Fibroblast of mammary gland (primary cell): ENCODE measurements around the gene NPHS1.

ENCODE experiments used
- DNase-seq: peaks from one replicate; pipeline ENCODE4 v3.0.0-alpha.2; 2010; ENCODE audit warnings: low read depth
- H3K4me3 ChIP-seq: 2 replicates; pipeline ENCODE4 v1.5.1; 2011; ENCODE audit warnings: low read depth, mild to moderate bottlenecking, low read length, moderate library complexity; ENCODE audit not compliant: control insufficient read depth
- CTCF ChIP-seq: conservative IDR thresholded peaks from 2 replicates; pipeline ENCODE4 v1.5.1; 2011; ENCODE audit warnings: low read depth, low read length, inconsistent platforms; ENCODE audit not compliant: control insufficient read depth, insufficient read depth

Gene NPHS1

GRCh38 chr19:35847911-35848310, 4.4 kb downstream of the NPHS1 start:
- TF ChIP-seq CTCF: no peak
- no peak overlapping the region for H3K4me3 ChIP-seq
- DNase-seq: no peak

- H3K4me3 ChIP-seq: no peak overlapping the region
Observed at GRCh38 chr19:35846038-35846668, 6.2 kb downstream of the NPHS1 start.

GRCh38 chr19:35845215-35846037, 6.9 kb downstream of the NPHS1 start:
- DNase-seq: peak; percentile 28
- H3K4me3 ChIP-seq: no peak overlapping the region
- no peak for TF ChIP-seq CTCF

More at GRCh38 chr19:35846038-35846668, 6.2 kb downstream of the NPHS1 start:
- TF ChIP-seq CTCF: no peak
- no peak for DNase-seq

GRCh38 chr19:35844482-35845214, 7.7 kb downstream of the NPHS1 start:
- TF ChIP-seq CTCF: no peak
- H3K4me3 ChIP-seq: no peak overlapping the region
- no peak for DNase-seq

- no peak for TF ChIP-seq CTCF
- DNase-seq: peak; percentile 15
- no peak overlapping the region for H3K4me3 ChIP-seq
Observed at GRCh38 chr19:35843676-35844481, 8.4 kb downstream of the NPHS1 start.

- no peak for DNase-seq
- H3K4me3 ChIP-seq: no peak overlapping the region
- no peak for TF ChIP-seq CTCF
Observed at GRCh38 chr19:35842666-35843272, 9.5 kb downstream of the NPHS1 start.
